Stimulated activated CD4-positive, alpha-beta T cell treated with anti-CD3 and anti-CD28 coated beads, Interleukin-12 subunit alpha, Interleukin-12 subunit beta, amount 100 ng/mL, for 48 hours (primary cell): Measurements from ENCODE around the gene CABP5.

Experiments used
- DNase-seq, 3 donors: peaks; one replicate each; pipeline ENCODE4 v3.0.0-alpha.2; 2020; ENCODE audit warnings: low read depth in 2 of 3, low spot score in 1 of 3

Gene CABP5

DNA sequence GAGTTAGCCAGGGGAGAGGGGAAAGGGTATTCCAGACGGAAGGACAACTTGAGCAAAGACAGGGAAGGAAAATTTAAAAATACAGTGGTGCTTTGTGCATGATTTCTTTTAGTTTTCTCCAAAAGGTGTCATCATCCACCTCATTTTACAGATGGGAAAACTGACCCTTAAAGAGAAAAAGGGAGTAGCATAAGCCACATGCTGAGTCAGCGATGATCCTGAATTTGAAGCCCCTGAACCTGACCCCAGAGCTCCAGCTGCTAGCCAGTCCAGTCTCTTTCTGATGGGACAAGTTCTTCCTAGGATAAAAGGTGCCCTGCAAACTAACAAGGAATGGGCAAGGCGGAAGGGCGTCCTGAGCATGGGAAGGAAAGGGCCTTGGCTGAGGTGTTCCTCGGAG, 10.3 kb downstream of the CABP5 start:
- DNase-seq: no peak

DNA sequence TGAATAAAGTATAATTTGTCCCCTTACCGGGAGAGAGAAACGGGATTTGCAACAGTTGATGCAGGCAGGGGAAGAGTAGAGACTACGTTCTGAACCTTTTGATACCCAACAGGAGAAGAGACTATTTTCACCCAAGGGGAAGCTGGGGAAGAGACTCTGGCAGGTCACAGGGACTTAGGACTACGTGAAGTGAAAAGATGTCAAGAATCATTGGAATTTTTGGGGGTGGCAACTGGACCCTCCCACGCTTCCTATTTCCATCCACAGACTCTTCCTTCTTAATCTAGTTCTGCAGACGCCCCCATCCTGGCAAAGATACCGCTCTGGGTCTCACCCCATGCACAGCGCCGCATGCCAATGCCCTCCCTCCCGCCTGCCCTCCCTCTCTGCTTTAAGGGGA, 13.8 kb downstream of the CABP5 start:
- DNase-seq: no peak

DNA sequence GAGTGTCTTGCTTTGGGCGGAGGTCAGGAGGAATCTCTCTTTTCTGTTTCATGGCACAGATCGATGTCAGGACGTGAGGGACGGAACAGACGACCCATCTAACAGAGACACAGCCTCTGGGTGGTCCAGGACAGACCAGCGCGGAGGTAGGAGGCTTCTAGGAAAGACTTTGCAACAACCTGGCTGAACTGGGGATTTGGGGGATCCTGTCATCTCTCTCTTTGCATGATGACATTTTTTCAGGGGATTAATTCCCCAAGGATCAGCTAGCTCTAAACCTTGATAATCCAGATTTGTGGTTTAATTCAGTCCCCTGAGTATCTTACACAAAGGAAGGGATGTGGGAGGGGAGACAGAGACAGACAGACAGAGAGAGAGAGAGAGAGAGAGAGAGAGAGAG, 14.4 kb downstream of the CABP5 start:
- no peak for DNase-seq

DNA sequence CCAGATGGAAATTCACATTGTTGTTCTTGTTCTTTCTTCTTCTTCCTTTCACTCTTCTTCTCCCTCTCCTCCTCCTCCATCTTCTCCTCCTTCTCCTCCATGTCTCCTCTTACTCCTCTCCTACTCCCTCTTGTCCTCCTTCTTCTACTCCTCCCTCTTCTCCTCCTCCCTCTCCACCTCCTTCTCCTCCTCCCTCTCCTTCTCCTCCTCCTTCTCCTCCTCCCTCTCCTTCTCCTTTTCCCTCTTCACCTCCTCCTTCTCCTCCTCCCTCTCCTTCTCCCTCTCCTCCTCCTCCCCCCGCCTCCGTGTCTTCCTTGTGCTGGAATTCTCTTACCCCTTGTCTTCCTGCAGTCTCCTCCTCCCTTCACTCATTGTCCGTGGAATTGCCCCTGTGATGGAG, 18.4 kb downstream of the CABP5 start:
- no peak for DNase-seq

DNA sequence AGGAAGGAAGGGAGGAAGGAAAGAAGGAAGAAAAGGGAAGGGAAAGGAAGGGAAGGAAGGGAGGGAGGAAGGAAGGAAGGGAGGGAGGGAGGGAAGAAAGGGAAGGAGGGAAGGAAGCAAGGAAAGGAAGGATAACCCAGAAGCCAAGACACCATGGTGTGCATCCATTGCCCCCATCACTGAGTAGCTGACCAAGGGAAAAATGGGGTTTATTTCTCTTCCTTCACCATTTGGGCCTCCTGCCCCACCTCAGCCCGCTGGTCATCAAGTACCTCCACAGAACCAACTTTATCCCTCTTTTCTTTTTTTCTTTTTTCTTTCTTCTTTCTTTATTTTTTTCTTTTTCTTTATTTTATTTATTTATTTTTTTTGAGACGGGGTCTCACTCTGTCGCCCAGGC, 20.4 kb downstream of the CABP5 start:
- DNase-seq: no peak

DNA sequence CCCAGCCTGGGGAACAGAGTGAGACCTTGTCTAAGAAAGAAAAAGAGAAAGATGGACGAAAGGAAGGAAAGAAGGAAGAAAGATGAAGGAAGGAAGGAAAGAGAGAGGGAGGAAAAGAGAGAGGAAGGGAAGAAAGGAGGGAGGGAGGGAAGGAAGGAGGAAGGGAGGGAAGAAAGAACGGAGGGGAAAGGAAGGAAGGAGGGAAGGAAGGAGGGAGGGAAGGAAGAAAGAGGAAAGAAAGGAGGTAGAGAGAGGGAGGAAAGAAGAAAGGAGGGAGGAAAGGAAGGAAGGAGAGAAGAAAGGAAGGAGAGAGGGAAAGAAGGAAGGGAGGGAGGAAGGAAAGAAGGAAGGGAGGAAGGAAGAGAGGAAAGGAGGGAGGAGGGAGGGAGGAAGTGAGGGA, 20.9 kb downstream of the CABP5 start:
- no peak for DNase-seq

DNA sequence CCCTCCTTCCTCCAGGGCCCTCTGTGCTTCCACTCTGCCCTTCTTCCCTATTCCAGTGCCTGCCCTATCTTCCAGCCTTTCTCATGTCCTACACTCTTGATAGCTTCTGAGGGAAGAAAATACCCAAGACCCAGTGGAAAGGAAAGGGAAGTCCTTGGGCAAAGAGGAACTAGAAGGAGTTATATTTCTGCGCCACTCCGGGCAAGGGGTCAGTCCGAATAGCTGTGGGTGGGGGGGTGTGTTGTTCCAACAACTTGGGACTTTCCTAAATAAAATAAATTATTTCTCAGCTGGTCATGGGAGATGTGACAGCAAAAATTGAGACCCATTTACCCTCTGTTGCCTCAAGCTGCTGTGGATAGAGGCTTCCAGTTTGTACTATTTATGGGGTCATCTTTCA, 23.2 kb downstream of the CABP5 start:
- DNase-seq: no peak

DNA sequence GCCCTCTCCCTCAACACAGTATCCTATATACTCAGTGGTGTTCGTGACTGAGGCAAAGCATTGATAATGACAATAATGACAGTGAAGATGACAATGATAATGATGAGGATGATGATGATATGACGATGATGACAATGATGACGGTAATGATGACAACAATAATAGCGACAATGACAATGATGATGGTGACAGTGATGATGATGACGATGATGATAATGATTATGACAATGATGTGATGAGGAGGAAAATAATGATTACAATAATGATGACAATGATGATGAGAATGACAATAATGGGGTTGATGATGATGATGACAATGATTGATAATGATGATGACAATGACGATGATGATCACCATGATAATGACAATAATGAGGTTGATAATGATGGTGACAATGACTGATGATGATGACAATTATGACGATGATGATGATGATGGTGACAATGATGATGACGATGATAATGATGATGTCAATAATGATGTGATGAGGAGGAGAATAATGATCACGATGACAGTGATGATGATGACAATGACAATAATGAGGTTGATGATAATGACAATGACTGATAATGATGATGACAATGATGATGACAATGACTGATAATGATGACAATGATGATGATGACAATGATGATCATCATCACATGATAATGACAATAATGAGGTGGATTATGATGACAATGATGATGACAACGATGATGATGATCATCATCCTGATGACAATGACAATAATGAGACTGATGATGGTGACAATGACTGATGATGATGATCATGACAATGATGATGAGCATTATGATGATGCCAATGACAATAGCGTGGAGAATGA, 32.7 kb downstream of the CABP5 start:
- DNase-seq: no peak

DNA sequence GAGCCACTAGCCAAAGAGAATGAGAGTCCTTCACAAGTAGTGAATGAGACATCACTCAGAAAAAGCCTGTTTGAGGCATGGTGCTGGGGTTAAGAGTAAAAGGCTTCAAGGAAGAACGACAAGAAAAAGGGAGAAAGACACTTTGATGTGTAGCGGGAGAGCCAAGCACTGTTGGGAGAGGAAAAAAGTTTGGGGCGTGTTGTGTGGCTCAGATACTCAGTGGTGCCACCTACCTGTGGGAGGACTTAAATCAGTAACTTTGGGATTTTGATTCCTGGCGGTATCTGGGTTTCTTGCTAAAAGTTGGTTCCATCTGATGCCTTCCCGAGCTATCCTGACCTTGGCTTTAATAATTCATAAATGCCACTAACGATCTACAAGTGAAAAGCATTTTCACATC, 37.1 kb downstream of the CABP5 start:
- DNase-seq: peak in 2 of 3 donors; percentile 1 to 14

DNA sequence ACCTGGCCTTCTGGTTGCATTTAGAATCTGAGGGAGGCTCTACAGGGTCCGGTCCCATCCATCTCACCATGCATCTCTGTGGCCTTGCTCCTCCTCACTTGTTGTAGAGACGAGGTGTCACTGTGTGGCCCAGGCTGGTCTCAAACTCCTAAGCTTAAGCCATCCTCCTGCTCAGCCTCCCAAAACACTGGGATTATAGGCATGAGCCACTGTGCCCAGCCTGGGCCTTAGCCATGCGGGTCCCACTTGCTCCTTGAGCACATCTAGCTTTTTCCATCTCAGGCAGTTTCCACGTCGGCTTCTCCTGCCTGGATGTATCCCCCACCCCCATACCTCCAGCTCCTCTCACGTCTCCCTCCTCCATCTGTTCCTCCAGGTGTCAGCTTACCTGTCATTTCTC, 39.6 kb downstream of the CABP5 start:
- DNase-seq: no peak

DNA sequence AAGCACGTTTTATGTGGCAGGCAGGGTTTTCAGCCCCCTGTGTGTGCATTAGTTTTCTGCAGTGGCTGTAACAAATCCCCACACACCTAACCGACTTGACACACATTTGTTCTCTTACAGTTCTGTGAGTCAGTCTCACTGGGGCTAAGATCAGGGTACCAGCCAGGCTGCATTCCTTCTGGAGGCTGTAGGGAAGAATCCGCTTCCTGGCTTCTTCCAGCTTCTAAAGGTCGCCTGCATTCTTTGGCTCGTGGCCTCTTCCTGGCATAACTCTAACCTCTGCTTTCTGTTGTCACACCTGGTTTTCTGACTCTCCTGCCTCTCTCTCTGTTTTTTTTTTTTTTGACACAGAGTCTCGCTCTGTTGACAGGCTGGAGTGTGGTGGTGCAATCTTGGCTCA, 43.0 kb downstream of the CABP5 start:
- DNase-seq: no peak

DNA sequence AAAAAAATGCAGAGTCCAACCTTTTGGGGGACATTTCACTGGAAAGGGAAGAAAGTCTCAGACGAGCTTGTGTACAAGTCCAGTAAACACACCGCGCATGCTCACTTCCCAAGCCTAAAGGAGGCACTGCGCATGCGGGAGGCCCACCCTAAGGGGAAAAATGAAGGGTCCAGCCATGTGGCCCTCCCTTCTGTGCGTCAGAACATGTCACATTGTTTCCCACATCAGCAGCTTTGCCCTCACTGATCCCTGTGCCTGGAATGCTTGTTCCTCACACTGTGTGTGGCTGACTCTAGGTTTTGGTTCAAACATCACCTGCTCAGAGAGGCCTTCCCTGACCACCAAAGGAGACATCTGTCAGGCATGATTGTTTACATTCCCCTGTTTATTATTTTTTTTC, 45.1 kb downstream of the CABP5 start:
- no peak for DNase-seq

DNA sequence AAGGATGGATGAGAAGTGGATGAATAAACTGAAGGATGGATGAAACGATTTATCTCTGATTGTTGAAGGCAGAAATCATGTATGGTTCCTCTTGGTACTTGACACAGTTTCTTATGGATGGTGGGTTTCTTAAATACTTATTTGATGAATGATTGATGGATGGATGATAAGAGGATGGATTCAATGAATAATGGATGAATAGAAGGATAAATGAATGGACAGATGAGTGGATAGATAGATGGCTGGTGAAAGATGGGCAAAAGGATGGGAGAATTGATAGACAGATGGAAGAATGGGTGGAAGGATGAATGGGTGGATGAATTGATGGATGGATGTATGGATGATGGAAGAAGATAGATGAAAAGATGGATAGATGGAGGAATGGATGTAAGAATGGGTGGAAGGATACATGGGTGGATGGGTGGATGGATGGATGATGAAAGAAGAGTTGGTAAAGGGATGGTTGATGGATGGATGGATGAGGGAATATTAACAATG, 47.6 kb downstream of the CABP5 start:
- DNase-seq: no peak

DNA sequence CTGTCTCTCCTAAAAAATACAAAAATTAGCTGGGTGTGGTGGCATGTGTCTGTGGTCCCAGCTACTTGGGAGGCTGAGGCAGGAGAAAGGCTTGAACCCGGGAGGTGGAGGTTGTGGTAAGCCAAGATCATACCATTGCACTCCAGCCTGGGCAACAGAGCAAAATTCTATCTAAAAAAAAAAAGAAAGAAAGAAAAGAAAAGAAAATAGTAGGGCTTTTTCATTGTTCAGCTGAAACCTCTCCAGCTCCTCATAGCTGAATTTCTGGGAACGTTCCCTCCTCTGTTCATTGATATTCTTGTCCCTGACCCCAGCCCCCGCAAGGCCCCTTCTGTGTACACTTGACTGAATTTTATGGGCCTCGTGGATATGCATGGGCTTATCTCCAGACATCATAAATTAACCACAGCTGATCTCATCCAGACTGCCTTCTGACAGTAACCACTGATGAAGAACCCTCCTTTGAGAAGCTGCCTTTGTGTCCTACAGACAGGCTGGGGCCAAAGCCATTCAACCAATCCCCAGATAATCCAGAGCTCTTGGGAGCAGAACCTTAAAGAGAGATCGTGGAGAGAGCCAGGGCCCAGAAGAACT, 49.6 kb downstream of the CABP5 start, which contains the start of gene ELSPBP1:
Gene ELSPBP1 (plus strand): TSS at position 424 of the 594 bp plus-strand sequence. CDS start 14,036 bp downstream, outside the sequence.
- DNase-seq: no peak

DNA sequence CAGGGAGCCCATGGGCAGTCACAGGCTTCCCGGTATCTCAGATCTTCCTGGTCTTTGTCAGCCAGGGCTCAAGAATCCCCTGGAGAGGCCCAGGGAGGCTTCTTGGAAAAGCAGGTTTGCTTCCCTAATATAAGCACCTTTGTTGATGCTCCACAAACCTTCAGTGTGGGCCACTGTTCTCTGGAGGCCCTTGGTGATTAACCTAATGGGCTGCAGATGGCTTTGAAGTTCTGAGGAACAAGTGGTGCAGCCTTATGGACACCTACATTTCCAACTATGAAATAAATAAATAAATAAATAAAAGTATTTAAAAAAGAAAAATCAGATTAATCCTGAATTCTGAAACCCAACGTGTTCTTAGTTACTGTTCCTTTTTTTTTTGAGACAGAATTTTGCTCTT, 51.8 kb downstream of the CABP5 start, which contains the start of gene BSPH1:
Gene BSPH1 (minus strand): TSS at position 101 of the 400 bp plus-strand sequence. CDS start 89 bp downstream, at position 12.
- DNase-seq: no peak

DNA sequence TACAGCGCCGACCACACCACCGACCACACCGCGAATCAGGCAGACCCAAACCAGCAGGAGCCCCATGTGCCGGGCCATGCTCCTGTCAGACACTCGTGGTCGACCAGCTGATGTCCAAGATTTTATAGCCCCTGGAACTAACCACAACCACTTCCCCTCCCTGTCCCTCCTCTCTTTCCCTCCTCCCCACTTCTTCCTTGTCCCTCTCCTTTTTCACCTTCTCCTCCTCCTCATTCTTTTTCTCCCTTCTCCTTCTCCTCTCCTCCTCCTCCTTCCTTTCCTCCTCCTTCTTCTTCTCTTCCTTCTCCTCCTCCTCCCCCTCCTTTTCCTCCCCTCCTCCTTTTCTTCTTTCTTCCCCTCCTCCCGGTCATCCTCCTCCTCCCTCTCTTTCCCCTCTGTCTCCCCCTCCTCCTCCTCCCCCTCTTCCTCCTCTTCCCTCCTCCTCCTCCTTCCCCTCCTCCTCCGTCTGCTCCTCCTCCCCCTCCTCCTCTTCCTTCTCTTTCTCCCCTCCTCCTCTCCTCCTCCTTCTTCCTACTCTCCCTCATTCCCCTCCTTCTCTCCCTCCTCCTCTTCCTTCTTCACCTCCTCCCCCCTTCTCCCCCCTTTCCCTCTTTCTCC, 52.6 kb downstream of the CABP5 start:
- no peak for DNase-seq
